ENCODE data around the gene GPC6.
"Not testable (repeated sequence)": the region's sequence is repeated elsewhere in the genome, so short reads cannot be mapped to it uniquely, and the experiment has no call there.

Gene GPC6

GRCh38 chr13:93199856-93200255 lies 26.8 kb upstream of the GPC6 start:
- Histone ChIP-seq H3K79me2 (ENCODE audit: low read length) (no peaks in the 10 kb centered on the region), H3K4me2 (ENCODE audit: low read depth, low read length) (no peak overlapping the region), H4K20me1 (ENCODE audit: insufficient read depth, low read length) (no peaks in the 10 kb centered on the region), H3K4me3 (ENCODE audit: low read length) (no peak overlapping the region), H3K9me2 (replicated peaks; ENCODE audit: insufficient read depth, low read length) (no peaks in the 10 kb centered on the region), H3K36me3 (replicated peaks; ENCODE audit: insufficient read depth, low read length) (no peaks in the 10 kb centered on the region), H3K27me3 (replicated peaks; ENCODE audit: insufficient read depth, low read length) (no peaks in the 10 kb centered on the region), H3F3A (ENCODE audit: insufficient read depth, low read length) (no peaks in the 10 kb centered on the region), H3K9ac (ENCODE audit: low read length) (no peak overlapping the region), H3K9me3 (replicated peaks; ENCODE audit: insufficient read depth, low read length) (no peaks in the 10 kb centered on the region), H3K4me1 (ENCODE audit: low read length) (no peaks in the 10 kb centered on the region), H3K27ac (ENCODE audit: low read length) (no peak overlapping the region), H2AFZ (ENCODE audit: low read length) (no peak overlapping the region)
- no peak for TF ChIP-seq EZH2phosphoT487 (IDR thresholded peaks at IDR 0.05; ENCODE audit: low read length)
- no peak for TF ChIP-seq CTCF (IDR thresholded peaks at IDR 0.05; ENCODE audit: low read length)
- no peak for TF ChIP-seq EZH2 (optimal IDR thresholded peaks at IDR 0.05; ENCODE audit: low read depth, low read length)
- DNase-seq: no peak

- no peak for TF ChIP-seq EZH2 (optimal IDR thresholded peaks at IDR 0.05; ENCODE audit: low read depth, low read length)
- no peak for TF ChIP-seq CTCF (IDR thresholded peaks at IDR 0.05; ENCODE audit: low read length)
- no peak for TF ChIP-seq EZH2phosphoT487 (IDR thresholded peaks at IDR 0.05; ENCODE audit: low read length)
- Histone ChIP-seq H2AFZ (ENCODE audit: low read length) (no peak overlapping the region), H3K4me2 (ENCODE audit: low read depth, low read length) (no peak overlapping the region), H3K9me2 (replicated peaks; ENCODE audit: insufficient read depth, low read length) (no peaks in the 10 kb centered on the region), H3F3A (ENCODE audit: insufficient read depth, low read length) (no peaks in the 10 kb centered on the region), H3K27me3 (replicated peaks; ENCODE audit: insufficient read depth, low read length) (no peaks in the 10 kb centered on the region), H4K20me1 (ENCODE audit: insufficient read depth, low read length) (no peaks in the 10 kb centered on the region), H3K4me1 (ENCODE audit: low read length) (no peaks in the 10 kb centered on the region), H3K9ac (ENCODE audit: low read length) (no peak overlapping the region), H3K27ac (ENCODE audit: low read length) (no peak overlapping the region), H3K36me3 (replicated peaks; ENCODE audit: insufficient read depth, low read length) (no peaks in the 10 kb centered on the region), H3K79me2 (ENCODE audit: low read length) (no peaks in the 10 kb centered on the region), H3K9me3 (replicated peaks; ENCODE audit: insufficient read depth, low read length) (no peaks in the 10 kb centered on the region), H3K4me3 (ENCODE audit: low read length) (no peak overlapping the region)
- DNase-seq: no peak
Observed at GRCh38 chr13:93200626-93201025, 26.0 kb upstream of the GPC6 start.

- Histone ChIP-seq H3K27me3 (replicated peaks; ENCODE audit: insufficient read depth, low read length) (no peaks in the 10 kb centered on the region), H3K4me2 (ENCODE audit: low read depth, low read length) (no peak overlapping the region), H3K4me3 (ENCODE audit: low read length) (no peak overlapping the region), H3F3A (ENCODE audit: insufficient read depth, low read length) (no peaks in the 10 kb centered on the region), H3K36me3 (replicated peaks; ENCODE audit: insufficient read depth, low read length) (no peaks in the 10 kb centered on the region), H3K9me2 (replicated peaks; ENCODE audit: insufficient read depth, low read length) (no peaks in the 10 kb centered on the region), H3K79me2 (ENCODE audit: low read length) (no peaks in the 10 kb centered on the region), H3K27ac (ENCODE audit: low read length) (no peak overlapping the region), H4K20me1 (ENCODE audit: insufficient read depth, low read length) (no peaks in the 10 kb centered on the region), H3K9me3 (replicated peaks; ENCODE audit: insufficient read depth, low read length) (no peaks in the 10 kb centered on the region), H3K4me1 (ENCODE audit: low read length) (no peaks in the 10 kb centered on the region), H3K9ac (ENCODE audit: low read length) (no peak overlapping the region), H2AFZ (ENCODE audit: low read length) (no peak overlapping the region)
- no peak for DNase-seq
- TF ChIP-seq EZH2phosphoT487 (IDR thresholded peaks at IDR 0.05; ENCODE audit: low read length) (no peak), EZH2 (optimal IDR thresholded peaks at IDR 0.05; ENCODE audit: low read depth, low read length) (no peak), CTCF (IDR thresholded peaks at IDR 0.05; ENCODE audit: low read length) (no peak)
Observed at GRCh38 chr13:93201992-93202558, 24.5 kb upstream of the GPC6 start.

- not testable (repeated sequence) for H3K9me3 ChIP-seq (replicated peaks; ENCODE audit: insufficient read depth, low read length); H3K27ac ChIP-seq (ENCODE audit: low read length); H4K20me1 ChIP-seq (ENCODE audit: insufficient read depth, low read length); H3K9me2 ChIP-seq (replicated peaks; ENCODE audit: insufficient read depth, low read length); H3K9ac ChIP-seq (ENCODE audit: low read length); H3K79me2 ChIP-seq (ENCODE audit: low read length); H3K27me3 ChIP-seq (replicated peaks; ENCODE audit: insufficient read depth, low read length); DNase-seq; H3K4me2 ChIP-seq (ENCODE audit: low read depth, low read length); H3K36me3 ChIP-seq (replicated peaks; ENCODE audit: insufficient read depth, low read length); H3K4me3 ChIP-seq (ENCODE audit: low read length); H3K4me1 ChIP-seq (ENCODE audit: low read length); H2AFZ ChIP-seq (ENCODE audit: low read length); H3F3A ChIP-seq (ENCODE audit: insufficient read depth, low read length)
Observed at GRCh38 chr13:93206778-93207392, 19.7 kb upstream of the GPC6 start.
